Measurements from ENCODE around the gene ERBB4.

Gene ERBB4

GRCh38 chr2:211401328-211401727 is 1137.3 kb downstream of the ERBB4 start:
- no peak for DNase-seq
- no peak overlapping the region for H3K4me3 ChIP-seq (ENCODE audit: low read depth, low read length)
- H3K36me3 ChIP-seq, result no peaks in the 10 kb centered on the region
- H3K9me3 ChIP-seq, result no peaks in the 10 kb centered on the region
- H3K27me3 ChIP-seq, result no peaks in the 10 kb centered on the region
- no peak for TF ChIP-seq CTCF (IDR thresholded peaks at IDR 0.05; ENCODE audit: low read depth, low read length)
- H3K4me1 ChIP-seq, result no peaks in the 10 kb centered on the region

GRCh38 chr2:211397764-211398163 is 1140.8 kb downstream of the ERBB4 start:
- no peak for DNase-seq
- TF ChIP-seq CTCF (IDR thresholded peaks at IDR 0.05; ENCODE audit: low read depth, low read length), result no peak
- H3K36me3 ChIP-seq, result no peaks in the 10 kb centered on the region
- no peaks in the 10 kb centered on the region for H3K4me1 ChIP-seq
- no peaks in the 10 kb centered on the region for H3K27me3 ChIP-seq
- no peaks in the 10 kb centered on the region for H3K9me3 ChIP-seq
- H3K4me3 ChIP-seq (ENCODE audit: low read depth, low read length), result no peak overlapping the region

- DNase-seq, result no peak
- H3K27me3 ChIP-seq, result no peaks in the 10 kb centered on the region
- no peaks in the 10 kb centered on the region for H3K9me3 ChIP-seq
- H3K36me3 ChIP-seq, result no peaks in the 10 kb centered on the region
- H3K4me3 ChIP-seq (ENCODE audit: low read depth, low read length), result no peak overlapping the region
- TF ChIP-seq CTCF (IDR thresholded peaks at IDR 0.05; ENCODE audit: low read depth, low read length), result no peak
- no peaks in the 10 kb centered on the region for H3K4me1 ChIP-seq
Measured at GRCh38 chr2:211396815-211397214, 1141.8 kb downstream of the ERBB4 start.

- TF ChIP-seq CTCF (IDR thresholded peaks at IDR 0.05; ENCODE audit: low read depth, low read length), result no peak
- Histone ChIP-seq H3K27me3 (no peaks in the 10 kb centered on the region), H3K4me3 (ENCODE audit: low read depth, low read length) (no peak overlapping the region), H3K9me3 (no peaks in the 10 kb centered on the region), H3K36me3 (no peaks in the 10 kb centered on the region), H3K4me1 (peaks cover 6% of the 10 kb centered on the region; the same call in 1 of the 2 replicates)
- DNase-seq, result peak; percentile 31
Measured at GRCh38 chr2:211391189-211391567, 1147.4 kb downstream of the ERBB4 start.

- Histone ChIP-seq H3K36me3 (no peaks in the 10 kb centered on the region), H3K9me3 (no peaks in the 10 kb centered on the region), H3K4me1 (peaks cover 6% of the 10 kb centered on the region; the same call in 1 of the 2 replicates), H3K4me3 (ENCODE audit: low read depth, low read length) (no peak overlapping the region), H3K27me3 (no peaks in the 10 kb centered on the region)
- DNase-seq, result no peak
- no peak for TF ChIP-seq CTCF (IDR thresholded peaks at IDR 0.05; ENCODE audit: low read depth, low read length)
Measured at GRCh38 chr2:211390536-211391188, 1147.9 kb downstream of the ERBB4 start.

GRCh38 chr2:211387734-211388133 is 1150.9 kb downstream of the ERBB4 start:
- no peak for DNase-seq

More at GRCh38 chr2:211387734-211388133, 1150.9 kb downstream of the ERBB4 start:
- peaks cover 6% of the 10 kb centered on the region; the same call in 1 of the 2 replicates for H3K4me1 ChIP-seq
- no peaks in the 10 kb centered on the region for H3K9me3 ChIP-seq
- no peak for TF ChIP-seq CTCF (IDR thresholded peaks at IDR 0.05; ENCODE audit: low read depth, low read length)
- no peak overlapping the region for H3K4me3 ChIP-seq (ENCODE audit: low read depth, low read length)
- no peaks in the 10 kb centered on the region for H3K27me3 ChIP-seq
- no peaks in the 10 kb centered on the region for H3K36me3 ChIP-seq
